HEK293 (cell line): ENCODE data around the gene SZRD1.

ENCODE experiments used
- BCL11A ChIP-seq: fragments of 450-650 bp; formaldehyde crosslinking; IDR thresholded peaks from 2 replicates; pipeline ENCODE4 v1.5.1; 2016; ENCODE audit warnings: low read depth, missing biosample characterization, missing genetic modification characterization
- GFI1B ChIP-seq: fragments of 450-650 bp; formaldehyde crosslinking; IDR thresholded peaks from 2 replicates; pipeline ENCODE4 v1.5.1; 2016; ENCODE audit warnings: missing biosample characterization, missing genetic modification characterization
- OSR2 ChIP-seq: fragments of 450-650 bp; formaldehyde crosslinking; IDR thresholded peaks from 2 replicates; pipeline ENCODE4 v1.5.1; 2016; ENCODE audit warnings: missing biosample characterization, missing genetic modification characterization
- PRDM2 ChIP-seq: fragments of 450-650 bp; formaldehyde crosslinking; IDR thresholded peaks from 2 replicates; pipeline ENCODE4 v1.5.1; 2016; ENCODE audit warnings: missing biosample characterization, missing genetic modification characterization, borderline replicate concordance
- REST ChIP-seq: fragments of 450-650 bp; formaldehyde crosslinking; IDR thresholded peaks from 2 replicates; pipeline ENCODE4 v1.5.1; 2016; ENCODE audit warnings: missing biosample characterization, missing genetic modification characterization
- TSHZ1 ChIP-seq: fragments of 450-650 bp; formaldehyde crosslinking; IDR thresholded peaks from 2 replicates; pipeline ENCODE4 v1.5.1; 2016; ENCODE audit warnings: missing biosample characterization, missing genetic modification characterization, borderline replicate concordance
- ZBTB10 ChIP-seq: fragments of 450-650 bp; formaldehyde crosslinking; IDR thresholded peaks from 2 replicates; pipeline ENCODE4 v1.5.1; 2016; ENCODE audit warnings: missing biosample characterization, missing genetic modification characterization
- ZNF112 ChIP-seq: fragments of 450-650 bp; formaldehyde crosslinking; IDR thresholded peaks from 2 replicates; pipeline ENCODE4 v1.5.0; 2017; ENCODE audit warnings: missing biosample characterization, missing genetic modification characterization
- ZNF121 ChIP-seq: fragments of 450-650 bp; formaldehyde crosslinking; IDR thresholded peaks from 2 replicates; pipeline ENCODE4 v1.5.1; 2016; ENCODE audit warnings: missing biosample characterization, missing genetic modification characterization
- ZNF146 ChIP-seq: fragments of 450-650 bp; formaldehyde crosslinking; IDR thresholded peaks from 2 replicates; pipeline ENCODE4 v1.5.1; 2016; ENCODE audit warnings: missing biosample characterization, missing genetic modification characterization
- ZNF157 ChIP-seq: fragments of 450-650 bp; formaldehyde crosslinking; IDR thresholded peaks from 2 replicates; pipeline ENCODE4 v1.5.1; 2016; ENCODE audit warnings: missing biosample characterization, missing genetic modification characterization
- ZNF223 ChIP-seq: fragments of 450-650 bp; formaldehyde crosslinking; IDR thresholded peaks from 2 replicates; pipeline ENCODE4 v1.5.1; 2016; ENCODE audit warnings: missing biosample characterization, missing genetic modification characterization
- ZNF335 ChIP-seq: fragments of 450-650 bp; formaldehyde crosslinking; conservative IDR thresholded peaks from 2 replicates; pipeline ENCODE4 v1.5.1; 2016; ENCODE audit warnings: missing biosample characterization, missing genetic modification characterization
- ZNF398 ChIP-seq: fragments of 450-650 bp; formaldehyde crosslinking; IDR thresholded peaks from 2 replicates; pipeline ENCODE4 v1.5.1; 2017; ENCODE audit warnings: missing biosample characterization, missing genetic modification characterization
- ZNF558 ChIP-seq: fragments of 450-650 bp; formaldehyde crosslinking; IDR thresholded peaks from 2 replicates; pipeline ENCODE4 v1.5.1; 2016; ENCODE audit warnings: missing biosample characterization, missing genetic modification characterization
- TF ChIP-seq, protein P1 (sequence below): fragments of 450-650 bp; formaldehyde crosslinking; IDR thresholded peaks from 2 replicates; pipeline ENCODE4 v1.5.1; 2016; ENCODE audit warnings: missing biosample characterization, missing genetic modification characterization
- TF ChIP-seq, protein P2 (sequence below): fragments of 450-650 bp; formaldehyde crosslinking; IDR thresholded peaks from 2 replicates; pipeline ENCODE4 v1.5.1; 2016; ENCODE audit warnings: missing biosample characterization, missing genetic modification characterization

The SZRD1 gene

GRCh38 chr1:16348414-16349182, 18.4 kb upstream of the SZRD1 start (continued):
- TF ChIP-seq ZBTB10 (tag by site-specific recombination) (no peak), REST (tag by site-specific recombination) (no peak), ZNF112 (tag by site-specific recombination) (no peak), ZNF146 (no peak), ZNF223 (no peak), ZNF558 (tag by site-specific recombination) (no peak), TSHZ1 (tag by site-specific recombination) (peak; percentile 84), ZNF398 (tag by site-specific recombination) (no peak; the same call in 1 of the 2 replicates), BCL11A (tag by site-specific recombination) (peak; percentile 65; the same call in 1 of the 2 replicates), ZNF335 (tag by site-specific recombination) (no peak), GFI1B (no peak), ZNF121 (tag by site-specific recombination) (no peak), OSR2 (tag by site-specific recombination) (peak; percentile 38; the same call in 1 of the 2 replicates), PRDM2 (tag by site-specific recombination) (no peak), ZNF157 (tag by site-specific recombination) (no peak)
- TF ChIP-seq, protein P1, sequence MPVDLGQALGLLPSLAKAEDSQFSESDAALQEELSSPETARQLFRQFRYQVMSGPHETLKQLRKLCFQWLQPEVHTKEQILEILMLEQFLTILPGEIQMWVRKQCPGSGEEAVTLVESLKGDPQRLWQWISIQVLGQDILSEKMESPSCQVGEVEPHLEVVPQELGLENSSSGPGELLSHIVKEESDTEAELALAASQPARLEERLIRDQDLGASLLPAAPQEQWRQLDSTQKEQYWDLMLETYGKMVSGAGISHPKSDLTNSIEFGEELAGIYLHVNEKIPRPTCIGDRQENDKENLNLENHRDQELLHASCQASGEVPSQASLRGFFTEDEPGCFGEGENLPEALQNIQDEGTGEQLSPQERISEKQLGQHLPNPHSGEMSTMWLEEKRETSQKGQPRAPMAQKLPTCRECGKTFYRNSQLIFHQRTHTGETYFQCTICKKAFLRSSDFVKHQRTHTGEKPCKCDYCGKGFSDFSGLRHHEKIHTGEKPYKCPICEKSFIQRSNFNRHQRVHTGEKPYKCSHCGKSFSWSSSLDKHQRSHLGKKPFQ (tag by site-specific recombination) = no peak
- TF ChIP-seq, protein P2, sequence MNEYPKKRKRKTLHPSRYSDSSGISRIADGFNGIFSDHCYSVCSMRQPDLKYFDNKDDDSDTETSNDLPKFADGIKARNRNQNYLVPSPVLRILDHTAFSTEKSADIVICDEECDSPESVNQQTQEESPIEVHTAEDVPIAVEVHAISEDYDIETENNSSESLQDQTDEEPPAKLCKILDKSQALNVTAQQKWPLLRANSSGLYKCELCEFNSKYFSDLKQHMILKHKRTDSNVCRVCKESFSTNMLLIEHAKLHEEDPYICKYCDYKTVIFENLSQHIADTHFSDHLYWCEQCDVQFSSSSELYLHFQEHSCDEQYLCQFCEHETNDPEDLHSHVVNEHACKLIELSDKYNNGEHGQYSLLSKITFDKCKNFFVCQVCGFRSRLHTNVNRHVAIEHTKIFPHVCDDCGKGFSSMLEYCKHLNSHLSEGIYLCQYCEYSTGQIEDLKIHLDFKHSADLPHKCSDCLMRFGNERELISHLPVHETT (tag by site-specific recombination) = peak; percentile 77; the same call in 1 of the 2 replicates
